ENCODE measurements around the gene IER2. TPM values are rescaled to one million over a fixed set of nuclear protein-coding genes. Genes with fewer than 3 reads are reported as not detected.

Gene IER2, protein sequence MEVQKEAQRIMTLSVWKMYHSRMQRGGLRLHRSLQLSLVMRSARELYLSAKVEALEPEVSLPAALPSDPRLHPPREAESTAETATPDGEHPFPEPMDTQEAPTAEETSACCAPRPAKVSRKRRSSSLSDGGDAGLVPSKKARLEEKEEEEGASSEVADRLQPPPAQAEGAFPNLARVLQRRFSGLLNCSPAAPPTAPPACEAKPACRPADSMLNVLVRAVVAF
- 10 to 100 TPM; 70.1 to 99.4 TPM for total RNA-seq
- 100 to 1,000 TPM in 4 of 6 donors, 10 to 100 TPM in 2; 44.6 to 408 (median 142) TPM for polyA plus RNA-seq (ENCODE audit: insufficient read length in 6 of 6)
- long read RNA-seq, donor 1, transcript IER2-203 (1 exons, 2,934 nt) = major isoform, 168 of 169 reads
- long read RNA-seq, donor 1, partial matches to known transcripts = 0 of 169 reads
- long read RNA-seq, donor 1, other reads (novel, unspliced or antisense) = 0 of 169 reads
- long read RNA-seq, donor 2, transcript IER2-203 (1 exons, 2,934 nt) = major isoform, 171 of 172 reads
- long read RNA-seq, donor 2, partial matches to known transcripts = 0 of 172 reads
- long read RNA-seq, donor 2, other reads (novel, unspliced or antisense) = 0 of 172 reads
- long read RNA-seq, donor 3, transcript IER2-203 (1 exons, 2,934 nt) = major isoform, 165 of 166 reads
- long read RNA-seq, donor 3, partial matches to known transcripts = 0 of 166 reads
- long read RNA-seq, donor 3, other reads (novel, unspliced or antisense) = 0 of 166 reads
- long read RNA-seq, donor 4, transcript IER2-203 (1 exons, 2,934 nt) = major isoform, 102 of 103 reads
- long read RNA-seq, donor 4, partial matches to known transcripts = 0 of 103 reads
- long read RNA-seq, donor 4, other reads (novel, unspliced or antisense) = 0 of 103 reads
- long read RNA-seq, donor 5, transcript IER2-203 (1 exons, 2,934 nt) = major isoform, 189 of 190 reads
- long read RNA-seq, donor 5, partial matches to known transcripts = 0 of 190 reads
- long read RNA-seq, donor 5, other reads (novel, unspliced or antisense) = 0 of 190 reads
- long read RNA-seq, donor 6, transcript IER2-203 (1 exons, 2,934 nt) = major isoform, 167 of 167 reads
- long read RNA-seq, donor 6, partial matches to known transcripts = 0 of 167 reads
- long read RNA-seq, donor 6, other reads (novel, unspliced or antisense) = 0 of 167 reads
- long read RNA-seq, donor 7, transcript IER2-203 (1 exons, 2,934 nt) = major isoform, 15 of 15 reads
- long read RNA-seq, donor 7, partial matches to known transcripts = 0 of 15 reads
- long read RNA-seq, donor 7, other reads (novel, unspliced or antisense) = 0 of 15 reads
- long read RNA-seq, donor 8, transcript IER2-203 (1 exons, 2,934 nt) = major isoform, 62 of 62 reads
- long read RNA-seq, donor 8, partial matches to known transcripts = 0 of 62 reads
- long read RNA-seq, donor 8, other reads (novel, unspliced or antisense) = 0 of 62 reads
- long read RNA-seq, donor 9, transcript IER2-203 (1 exons, 2,934 nt) = major isoform, 12 of 12 reads
- long read RNA-seq, donor 9, partial matches to known transcripts = 0 of 12 reads
- long read RNA-seq, donor 9, other reads (novel, unspliced or antisense) = 0 of 12 reads
- long read RNA-seq, donor 10, transcript IER2-203 (1 exons, 2,934 nt) = major isoform, 212 of 213 reads
- long read RNA-seq, donor 10, partial matches to known transcripts = 0 of 213 reads
- long read RNA-seq, donor 10, other reads (novel, unspliced or antisense) = 0 of 213 reads
- long read RNA-seq, donor 11 = 0 reads
- long read RNA-seq, donor 12, transcript IER2-203 (1 exons, 2,934 nt) = major isoform, 111 of 111 reads
- long read RNA-seq, donor 12, partial matches to known transcripts = 0 of 111 reads
- long read RNA-seq, donor 12, other reads (novel, unspliced or antisense) = 0 of 111 reads

DNA sequence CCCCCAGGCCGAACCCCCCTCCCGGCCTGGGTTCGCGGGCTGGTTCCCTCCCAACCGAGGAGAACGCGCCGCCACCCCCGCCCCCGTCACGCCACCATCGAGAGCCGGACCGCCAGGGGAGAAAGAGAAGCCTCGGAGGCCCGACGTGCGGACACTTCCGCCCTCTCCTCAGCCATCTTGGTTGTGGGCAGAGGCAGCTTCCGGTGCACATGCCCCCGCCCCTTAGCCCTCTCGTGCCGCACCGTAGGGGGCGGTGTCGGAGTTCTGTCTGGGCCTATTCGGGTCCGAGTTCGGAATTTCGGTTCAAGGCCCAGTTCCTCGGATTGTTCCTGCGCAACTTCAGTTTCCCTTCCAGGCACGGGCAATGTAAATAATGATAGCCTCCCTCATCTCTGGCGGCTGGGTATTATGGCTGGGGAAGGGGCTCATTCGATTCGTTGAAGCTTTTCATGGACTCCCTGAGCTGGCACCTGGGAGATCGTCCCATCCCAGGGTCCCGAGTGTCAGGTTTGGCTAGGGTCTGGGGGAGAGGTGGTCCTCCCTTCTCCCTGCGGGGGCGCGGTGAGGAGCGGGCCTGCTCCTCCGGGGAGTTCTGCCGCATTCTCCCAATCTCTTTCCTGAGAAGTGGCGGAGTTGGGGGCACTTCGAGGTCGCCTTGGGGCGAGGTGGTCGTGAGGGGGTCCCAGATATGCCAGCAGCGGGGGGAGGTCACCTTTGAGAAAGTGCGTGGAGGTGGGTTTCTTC, at the start of gene IER2, which contains the start of gene STX10:
TSS of gene IER2 (plus strand) at position 225 of the 744 bp plus-strand sequence. CDS start 2,776 bp downstream, outside the sequence.
TSS of gene STX10 (minus strand) at position 189 of the 744 bp plus-strand sequence. CDS start 202 bp downstream, outside the sequence.
- TF ChIP-seq, protein P1, sequence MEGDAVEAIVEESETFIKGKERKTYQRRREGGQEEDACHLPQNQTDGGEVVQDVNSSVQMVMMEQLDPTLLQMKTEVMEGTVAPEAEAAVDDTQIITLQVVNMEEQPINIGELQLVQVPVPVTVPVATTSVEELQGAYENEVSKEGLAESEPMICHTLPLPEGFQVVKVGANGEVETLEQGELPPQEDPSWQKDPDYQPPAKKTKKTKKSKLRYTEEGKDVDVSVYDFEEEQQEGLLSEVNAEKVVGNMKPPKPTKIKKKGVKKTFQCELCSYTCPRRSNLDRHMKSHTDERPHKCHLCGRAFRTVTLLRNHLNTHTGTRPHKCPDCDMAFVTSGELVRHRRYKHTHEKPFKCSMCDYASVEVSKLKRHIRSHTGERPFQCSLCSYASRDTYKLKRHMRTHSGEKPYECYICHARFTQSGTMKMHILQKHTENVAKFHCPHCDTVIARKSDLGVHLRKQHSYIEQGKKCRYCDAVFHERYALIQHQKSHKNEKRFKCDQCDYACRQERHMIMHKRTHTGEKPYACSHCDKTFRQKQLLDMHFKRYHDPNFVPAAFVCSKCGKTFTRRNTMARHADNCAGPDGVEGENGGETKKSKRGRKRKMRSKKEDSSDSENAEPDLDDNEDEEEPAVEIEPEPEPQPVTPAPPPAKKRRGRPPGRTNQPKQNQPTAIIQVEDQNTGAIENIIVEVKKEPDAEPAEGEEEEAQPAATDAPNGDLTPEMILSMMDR (IDR thresholded peaks at IDR 0.05) = peak; percentile 26 to 50
- Histone ChIP-seq H3K27ac (peak within 1 kb of the TSS; percentile 96 to 97), H3K9me3 (no peaks in the 10 kb centered on the region), H3K36me3 (peaks cover 0 to 2% of the 10 kb centered on the region in 2 donors), H3K4me1 (peaks cover 9 to 37% of the 10 kb centered on the region in 2 donors), H3K4me3 (peak within 1 kb of the TSS; percentile 85 to 100), H3K27me3 (no peaks in the 10 kb centered on the region)
- intact Hi-C loops (cut with DNase I) = no loop called here
- peak; percentile 94 to 98 (median 97) for DNase-seq
- peak; percentile 66 for ATAC-seq

DNA sequence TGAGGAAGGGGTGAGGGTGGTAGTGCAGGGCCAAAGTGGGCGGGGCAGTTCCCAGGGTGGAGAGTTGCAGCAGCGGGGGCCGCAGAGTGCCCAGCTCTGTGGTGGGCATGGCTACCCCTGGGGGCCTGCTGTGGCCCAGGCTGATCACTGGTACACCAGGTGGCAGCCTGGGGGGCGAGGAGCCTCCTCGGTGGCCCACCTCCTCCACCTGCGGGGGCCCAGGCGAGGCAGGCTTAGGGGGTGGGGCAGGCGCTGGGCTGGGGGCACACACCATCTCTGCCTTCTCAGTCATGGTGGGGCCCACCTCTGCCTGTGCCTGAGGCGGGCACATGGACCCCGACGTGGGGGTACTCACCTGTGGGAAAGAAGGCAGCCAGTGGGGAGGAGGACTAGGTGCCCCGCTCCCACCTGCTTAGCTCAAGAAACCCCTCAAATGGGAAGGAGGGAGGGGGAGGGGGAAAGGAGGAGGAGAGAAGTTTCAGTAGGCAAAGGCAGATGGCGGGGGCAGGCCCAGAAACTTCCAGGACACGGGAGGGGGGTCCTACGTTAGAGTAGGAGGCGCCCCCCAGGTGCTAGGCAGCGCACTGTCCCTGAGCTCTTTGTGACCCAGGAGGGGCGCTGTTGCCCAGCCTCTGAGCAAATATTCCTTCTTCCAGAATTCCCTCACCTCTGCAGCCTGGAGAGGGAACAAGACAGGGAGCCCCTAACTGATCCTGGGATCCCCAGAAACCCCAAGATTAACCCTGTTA, 49.2 kb upstream of the IER2 start:
- intact Hi-C loops (cut with DNase I) = no loop called here
- Histone ChIP-seq H3K27ac (peak overlapping the region; percentile 82 to 98), H3K4me1 (peaks cover 13 to 81% of the 10 kb centered on the region in 2 donors), H3K27me3 (peaks cover 0 to 7% of the 10 kb centered on the region in 2 donors), H3K36me3 (peaks cover 0 to 12% of the 10 kb centered on the region in 2 donors), H3K4me3 (peak overlapping the region; percentile 42 to 50), H3K9me3 (no peaks in the 10 kb centered on the region)
- DNase-seq = no peak
- no peak for ATAC-seq
- TF ChIP-seq, protein P1 (IDR thresholded peaks at IDR 0.05) = no peak

DNA sequence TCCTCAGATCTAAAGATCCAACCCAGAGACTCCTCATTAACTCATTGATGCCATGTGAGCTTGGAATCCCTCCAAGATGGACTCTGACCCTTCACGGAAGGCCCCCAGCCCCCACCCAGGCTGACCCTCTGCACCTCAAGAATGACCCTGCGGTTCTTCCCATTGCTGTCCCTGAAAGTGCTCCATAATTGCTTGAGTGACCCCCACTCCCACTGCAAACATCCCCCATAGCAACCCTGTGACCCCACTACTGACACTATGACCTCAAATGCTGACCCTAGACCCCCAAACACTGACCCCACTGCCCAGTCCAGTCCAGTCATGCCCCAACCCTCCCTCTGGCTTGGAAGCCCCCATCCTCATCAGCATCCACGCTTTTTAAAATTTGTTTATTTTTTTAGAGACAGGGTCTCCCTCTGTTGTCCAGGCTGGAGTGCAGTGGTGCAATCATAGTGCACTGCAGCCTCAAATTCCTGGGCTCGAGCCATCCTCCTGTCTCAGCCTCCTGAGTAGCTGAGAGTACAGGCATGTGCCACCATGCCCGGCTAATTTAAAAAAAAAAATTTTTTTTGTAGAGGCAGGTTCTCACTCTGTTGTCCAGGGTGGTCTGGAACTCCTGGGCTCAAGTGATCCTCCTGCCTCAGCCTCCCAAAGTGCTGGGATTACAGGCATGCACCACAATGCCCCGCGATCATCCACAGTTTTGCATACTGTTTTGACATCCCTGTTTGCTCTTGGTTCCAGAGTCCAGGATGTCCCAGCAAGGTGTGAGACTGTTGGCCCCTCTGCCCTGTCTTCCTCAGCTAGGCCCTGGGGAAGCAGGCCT, 48.4 kb upstream of the IER2 start:
- Histone ChIP-seq H3K27me3 (peaks cover 0 to under 1% of the 10 kb centered on the region in 2 donors), H3K9me3 (no peaks in the 10 kb centered on the region), H3K36me3 (peaks cover 0 to 12% of the 10 kb centered on the region in 2 donors), H3K27ac (peak overlapping the region; percentile 82 to 98), H3K4me1 (peaks cover 13 to 73% of the 10 kb centered on the region in 2 donors), H3K4me3 (peak overlapping the region; percentile 42 to 50)
- DNase-seq = no peak
- TF ChIP-seq, protein P1 (IDR thresholded peaks at IDR 0.05) = no peak
- ATAC-seq = no peak
- intact Hi-C loops (cut with DNase I) = no loop called here
